ENCODE measurements around the gene SMYD1.

DNA sequence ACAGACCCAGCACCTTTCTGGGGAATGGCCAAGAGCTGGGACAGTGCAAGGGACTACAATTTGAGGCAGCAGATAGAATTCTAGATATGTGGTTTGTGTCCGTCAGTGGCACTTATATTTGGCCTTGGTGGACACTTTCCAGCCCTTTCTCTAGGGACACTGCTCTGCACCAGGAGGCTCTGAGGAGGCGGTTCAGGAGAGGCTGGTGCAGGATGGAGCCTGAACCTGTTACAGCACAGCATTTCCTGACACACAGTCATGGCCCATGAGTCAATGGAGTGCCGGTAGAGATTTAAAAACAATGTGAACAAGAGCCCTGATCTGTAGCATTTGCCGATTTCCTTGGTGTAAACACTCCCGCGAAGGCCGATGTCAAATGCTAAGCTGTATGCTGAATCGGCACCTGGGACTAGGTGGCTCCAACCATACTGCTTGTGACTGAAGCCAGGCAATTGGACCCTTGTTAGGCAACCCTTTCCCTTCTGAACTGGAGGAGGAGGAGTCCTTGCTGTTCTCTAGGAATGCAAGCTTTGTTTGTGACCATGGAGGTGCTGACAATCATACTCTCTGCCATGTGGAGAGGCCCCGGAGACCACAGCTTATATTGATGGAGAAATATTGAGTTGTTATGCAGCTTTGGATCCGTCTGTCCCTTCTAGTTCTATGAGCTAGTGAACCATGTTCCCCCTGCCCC lies 48.3 kb downstream of the SMYD1 start:
- no peak for TF ChIP-seq ZFP3 (CRISPR knock-in tag; IDR thresholded peaks at IDR 0.05)
- no peak for TF ChIP-seq ARNTL (CRISPR knock-in tag; IDR thresholded peaks at IDR 0.05; ENCODE audit: borderline replicate concordance, low read depth)
- TF ChIP-seq ZNF8 (CRISPR knock-in tag; IDR thresholded peaks at IDR 0.05) = no peak
- TF ChIP-seq ZFP30 (CRISPR knock-in tag; IDR thresholded peaks at IDR 0.05) = no peak

Data from SK-N-SH treated with all-trans-retinoic acid at 6 μM for 48 hours (cell line).